HG03196 (cell line): ENCODE results near the gene PDXP.
"Not testable (repeated sequence)": the region's sequence is repeated elsewhere in the genome, so short reads cannot be mapped to it uniquely, and the experiment has no call there.

ENCODE experiments used
- ATAC-seq: cut with Tn5 transposase; IDR thresholded peaks from one replicate; pipeline ENCODE4 v1.9.1; 2021; ENCODE audit not compliant: unreplicated experiment

The PDXP gene

GRCh38 chr22:37696260-37696656 lies 37.7 kb downstream of the PDXP start:
- not testable (repeated sequence) for ATAC-seq

GRCh38 chr22:37696657-37697537 lies 38.4 kb downstream of the PDXP start, which contains the start of gene TRIOBP:
Gene TRIOBP, plus strand, starts transcription at chr22:37697048. Its CDS starts 4,318 bp downstream, at chr22:37701366.
- peak; percentile 68 for ATAC-seq

DNA sequence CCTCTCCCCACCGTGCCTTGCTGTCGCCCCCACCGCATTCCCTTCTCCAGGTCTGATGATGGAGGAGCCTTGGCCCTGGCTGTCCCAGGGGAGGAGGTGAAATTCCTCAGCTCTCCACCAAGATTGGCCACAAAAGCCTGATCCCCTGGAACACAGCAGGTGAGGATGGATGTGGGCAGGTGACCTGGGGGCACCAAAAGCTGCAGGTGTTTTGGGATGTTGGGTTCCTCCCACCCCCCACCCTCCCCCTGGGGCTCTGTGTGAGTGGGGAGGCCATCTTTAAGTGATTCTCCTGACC lies 39.0 kb downstream of the PDXP start:
- ATAC-seq: no peak

DNA sequence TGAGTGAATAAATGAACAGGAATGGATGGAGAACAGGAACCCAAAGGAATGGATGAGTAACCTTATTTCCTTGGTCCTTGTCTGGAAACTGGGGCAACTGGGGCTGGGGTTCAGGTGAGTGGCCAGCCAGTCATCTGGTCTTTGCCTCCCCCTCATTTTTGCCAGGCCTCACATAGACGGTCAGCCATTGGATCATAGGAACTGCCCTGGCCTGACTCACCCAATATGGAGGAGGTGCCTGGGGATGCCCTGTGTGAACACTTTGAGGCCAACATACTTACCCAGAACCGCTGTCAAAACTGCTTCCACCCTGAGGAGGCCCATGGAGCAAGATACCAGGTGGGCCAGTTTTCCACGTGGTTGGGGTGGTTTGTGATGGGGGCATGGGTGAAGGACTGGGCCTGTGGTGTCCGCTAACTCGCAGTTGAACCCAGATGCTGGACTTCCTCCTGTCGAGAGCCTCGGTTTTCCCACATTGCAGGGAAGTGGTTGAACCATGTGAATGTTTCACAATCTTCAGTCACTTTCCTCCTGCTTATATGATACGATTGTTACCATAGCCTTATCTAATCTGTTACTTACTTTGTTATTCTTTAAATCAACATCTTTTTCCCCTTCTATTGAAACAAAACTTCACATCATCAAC lies 42.7 kb downstream of the PDXP start:
- ATAC-seq: no peak

DNA sequence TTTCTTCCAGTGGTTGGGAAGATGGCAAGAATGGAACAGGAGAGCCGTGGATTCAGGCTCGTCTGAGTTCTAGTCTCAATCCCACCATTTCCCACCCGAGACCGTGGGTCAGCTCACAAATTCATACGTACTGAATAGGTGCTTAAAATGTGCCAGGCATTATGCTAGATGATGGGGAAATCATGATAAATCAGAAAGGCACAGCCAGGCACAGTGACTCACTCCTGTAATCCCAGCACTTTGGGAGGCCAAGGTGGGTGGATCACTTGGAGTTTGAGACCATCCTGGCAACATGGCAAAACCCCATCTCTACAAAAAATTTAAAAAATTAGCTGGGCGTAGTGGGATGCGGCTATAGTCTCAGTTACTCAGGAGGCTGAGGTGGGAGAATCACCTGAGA lies 45.4 kb downstream of the PDXP start:
- ATAC-seq: no peak

- ATAC-seq: no peak
These were observed 46.1 kb downstream of the PDXP start for GRCh38 chr22:37704645-37705044.

DNA sequence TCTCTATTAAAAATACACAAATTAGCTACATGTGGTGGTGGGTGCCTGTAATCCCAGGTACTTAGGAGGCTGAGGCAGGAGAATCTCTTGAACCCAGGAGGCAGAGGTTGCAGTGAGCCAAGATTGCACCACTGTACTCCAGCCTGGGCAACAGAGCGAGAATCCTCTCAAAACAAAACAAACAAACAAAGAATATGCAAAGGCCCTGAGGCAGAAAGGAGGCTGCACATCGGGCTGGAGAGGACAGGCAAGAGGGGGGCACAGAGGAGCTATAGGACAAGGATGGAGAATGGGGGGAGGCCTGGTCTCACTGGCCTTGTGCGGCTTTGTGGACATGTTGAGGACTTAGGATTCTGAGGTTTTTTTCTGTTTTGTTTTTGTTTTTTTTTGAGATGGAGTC lies 46.7 kb downstream of the PDXP start:
- no peak for ATAC-seq

GRCh38 chr22:37708580-37709444 lies 50.3 kb downstream of the PDXP start:
- no peak for ATAC-seq

DNA sequence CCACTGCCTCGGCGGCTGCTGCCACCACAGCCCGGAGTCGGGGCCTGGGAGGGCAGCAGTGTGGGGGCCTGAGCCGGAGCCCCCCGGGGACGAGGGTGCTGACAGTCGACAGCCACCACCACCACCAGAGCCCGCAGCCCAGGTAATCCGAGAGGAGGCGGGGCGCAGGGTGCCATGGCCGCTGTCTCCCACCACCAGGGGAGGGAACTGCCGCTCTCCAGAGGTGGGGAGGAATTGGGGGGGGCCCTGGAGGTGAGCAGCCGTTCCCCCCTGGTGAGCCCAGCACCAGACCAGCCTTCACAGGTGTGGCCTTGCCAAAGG lies 50.9 kb downstream of the PDXP start:
- ATAC-seq: no peak

DNA sequence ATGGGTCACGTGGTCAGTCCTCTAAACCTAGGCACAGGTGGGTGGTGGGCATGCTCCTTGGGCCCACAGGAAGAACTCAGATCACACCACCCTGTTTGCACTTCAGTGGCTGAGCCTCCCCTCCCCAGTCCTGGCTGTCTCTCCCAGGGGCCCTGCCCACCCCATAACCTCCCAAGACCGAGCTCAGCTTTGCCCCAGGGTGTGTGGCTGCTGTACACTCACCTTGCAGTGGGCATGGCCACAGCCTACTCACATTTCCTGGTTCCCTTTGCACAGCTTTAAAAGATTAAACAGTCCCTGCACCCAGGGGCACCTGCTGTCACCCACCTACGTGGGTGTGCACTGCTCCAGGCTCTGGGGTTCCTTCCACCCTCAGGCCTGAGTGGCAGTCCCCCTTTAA lies 52.2 kb downstream of the PDXP start:
- ATAC-seq: no peak

DNA sequence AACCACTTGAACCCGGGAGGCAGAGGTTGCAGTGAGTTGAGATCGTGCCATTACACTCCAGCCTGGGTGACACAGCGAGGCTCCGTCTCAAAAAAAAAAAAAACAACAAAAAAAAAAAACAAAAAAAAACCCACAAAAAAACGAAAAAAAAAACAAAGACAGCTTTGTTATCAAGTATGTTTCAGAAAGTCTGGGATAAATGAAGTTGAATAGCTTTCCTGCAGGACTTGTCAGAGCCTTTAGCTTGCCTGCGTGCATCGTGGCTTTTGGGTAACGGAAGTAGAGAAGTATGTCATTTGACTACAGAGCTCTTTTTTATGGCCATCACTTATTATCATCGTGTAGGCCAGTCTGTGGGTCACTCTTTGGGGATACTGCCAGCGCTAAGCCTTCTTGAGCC lies 53.0 kb downstream of the PDXP start:
- no peak for ATAC-seq

GRCh38 chr22:37713761-37714160 lies 55.2 kb downstream of the PDXP start:
- ATAC-seq: no peak

DNA sequence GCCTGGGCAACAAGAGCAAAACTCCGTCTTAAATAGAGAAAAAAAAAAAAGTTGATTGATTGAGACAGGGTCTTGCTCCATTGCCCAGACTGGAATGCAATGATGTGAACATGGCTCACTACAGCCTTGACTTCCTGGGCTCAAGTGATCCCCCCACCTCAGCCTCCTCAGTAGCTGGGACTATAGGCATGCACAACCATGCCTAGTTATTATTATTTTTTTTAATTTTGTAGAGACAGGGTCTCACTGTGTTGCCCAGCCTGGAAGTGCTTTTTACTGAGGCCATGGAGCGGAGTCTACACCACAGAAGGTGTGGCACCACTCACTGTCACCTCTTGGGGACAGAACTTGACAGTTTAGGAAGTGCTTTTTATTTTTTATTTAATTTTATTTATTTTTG lies 56.1 kb downstream of the PDXP start:
- ATAC-seq: no peak

DNA sequence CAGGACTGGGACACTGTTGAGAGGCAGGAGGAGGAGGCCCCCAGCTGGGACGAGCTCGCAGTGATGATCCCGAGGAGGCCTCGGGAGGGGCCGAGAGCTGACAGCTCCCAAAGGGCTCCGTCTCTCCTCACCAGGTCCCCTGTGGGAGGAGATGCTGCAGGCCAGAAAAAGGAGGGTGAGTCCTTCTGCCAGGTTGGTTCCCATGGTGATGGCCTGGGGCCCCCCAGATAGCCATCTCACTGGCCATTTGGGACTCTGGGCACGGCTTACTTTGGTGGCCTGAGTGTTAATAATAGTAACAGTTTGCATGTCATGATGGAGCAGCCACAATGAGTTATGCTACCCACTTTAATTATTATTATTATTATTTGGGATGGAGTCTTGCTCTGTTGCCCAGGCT lies 57.2 kb downstream of the PDXP start:
- ATAC-seq: no peak
